Fibroblast of lung (primary cell): ENCODE data around the gene PBLD. TPM values are rescaled to one million over a fixed set of nuclear protein-coding genes. Genes with fewer than 3 reads are reported as not detected.

Source experiments
- DNase-seq, 2 donors: peaks; one replicate each; pipeline versions ENCODE4 v3.0.0 to v3.0.0-alpha.2; 2010; ENCODE audit warnings: low read depth in 2 of 2
- H2AFZ ChIP-seq: 2 replicates; pipeline ENCODE4 v1.5.1; 2012; ENCODE audit warnings: low read length, control low read depth, inconsistent platforms
- H3K27ac ChIP-seq: 2 replicates; pipeline ENCODE4 v1.5.1; 2011; ENCODE audit warnings: low read length, control low read depth; ENCODE audit not compliant: insufficient read depth
- H3K27me3 ChIP-seq: 2 replicates; pipeline ENCODE4 v1.5.1; 2011; ENCODE audit warnings: mild to moderate bottlenecking, low read length; ENCODE audit not compliant: control insufficient read depth, insufficient read depth
- H3K36me3 ChIP-seq: 2 replicates; pipeline ENCODE4 v1.5.1; 2011; ENCODE audit warnings: low read length; ENCODE audit not compliant: control insufficient read depth, insufficient read depth
- H3K4me1 ChIP-seq: 2 replicates; pipeline ENCODE4 v1.5.1; 2011; ENCODE audit warnings: low read length; ENCODE audit not compliant: control insufficient read depth, insufficient read depth; ENCODE audit errors: extremely low read depth
- H3K4me2 ChIP-seq: 2 replicates; pipeline ENCODE4 v1.5.1; 2011; ENCODE audit warnings: low read length, control low read depth; ENCODE audit not compliant: insufficient read depth; ENCODE audit errors: extremely low read depth
- H3K4me3 ChIP-seq, 4 experiments: fragments of 200-600 bp in 1 of 4; sonication (generic) in 1 of 4; replicated peaks in 1 of 4; 2 replicates each; pipeline ENCODE4 v1.5.1; 2011 to 2016; ENCODE audit warnings: low read length in 4 of 4, low read depth in 3 of 4, mild to moderate bottlenecking in 3 of 4, control low read depth in 2 of 4, inconsistent platforms in 1 of 4, mixed read lengths in 1 of 4; ENCODE audit not compliant: insufficient read depth in 1 of 4; ENCODE audit errors: control extremely low read depth in 1 of 4
- H3K79me2 ChIP-seq: 2 replicates; pipeline ENCODE4 v1.5.1; 2012; ENCODE audit warnings: mild to moderate bottlenecking, low read length, inconsistent platforms; ENCODE audit not compliant: control insufficient read depth, insufficient read depth
- H3K9ac ChIP-seq: 2 replicates; pipeline ENCODE4 v1.5.1; 2011; ENCODE audit warnings: mild to moderate bottlenecking, low read length, control low read depth; ENCODE audit not compliant: insufficient read depth
- H3K9me3 ChIP-seq: 2 replicates; pipeline ENCODE4 v1.5.1; 2012; ENCODE audit warnings: low read depth, low read length; ENCODE audit not compliant: control insufficient read depth, insufficient read depth
- H4K20me1 ChIP-seq: 2 replicates; pipeline ENCODE4 v1.5.1; 2011; ENCODE audit warnings: low read length; ENCODE audit not compliant: control insufficient read depth, insufficient read depth; ENCODE audit errors: extremely low read depth
- EZH2 ChIP-seq: IDR thresholded peaks from 2 replicates; pipeline ENCODE4 v1.5.1; 2012; ENCODE audit warnings: low read length, control low read depth, mild to moderate bottlenecking; ENCODE audit errors: missing control alignments
- polyA plus RNA-seq, 2 donors: library from polyadenylated mRNA; depleted of rRNA in 1 of 2; stranded (reverse) in 1 of 2; unstranded in 1 of 2; fragments of >200 nt; gene quantifications; 2 replicates each; pipeline ENCODE4 v1.2.1, GENCODE V29; 2011 to 2012; ENCODE audit warnings: missing spikeins in 1 of 2
- total RNA-seq: library from RNA; depleted of rRNA; stranded (reverse); fragments of >200 nt; gene quantifications from 2 replicates; pipeline ENCODE4 v1.2.1, GENCODE V29; 2014
- TF ChIP-seq, protein P1 (sequence below), 2 donors: IDR thresholded peaks in 1 of 2; conservative IDR thresholded peaks in 1 of 2; 1 replicate in 1 of 2; 2 replicates in 1 of 2; pipeline ENCODE4 v1.5.1; 2011 to 2012; ENCODE audit warnings: low read length in 2 of 2, control low read depth in 1 of 2, inconsistent platforms in 1 of 2, low read depth in 1 of 2, mild to moderate bottlenecking in 1 of 2

PBLD gene
- total and polyA plus RNA-seq, 2 donors (not counting 1 experiment from before 2014, with no cell fraction given) = 1.3 to 5.1 TPM

DNA sequence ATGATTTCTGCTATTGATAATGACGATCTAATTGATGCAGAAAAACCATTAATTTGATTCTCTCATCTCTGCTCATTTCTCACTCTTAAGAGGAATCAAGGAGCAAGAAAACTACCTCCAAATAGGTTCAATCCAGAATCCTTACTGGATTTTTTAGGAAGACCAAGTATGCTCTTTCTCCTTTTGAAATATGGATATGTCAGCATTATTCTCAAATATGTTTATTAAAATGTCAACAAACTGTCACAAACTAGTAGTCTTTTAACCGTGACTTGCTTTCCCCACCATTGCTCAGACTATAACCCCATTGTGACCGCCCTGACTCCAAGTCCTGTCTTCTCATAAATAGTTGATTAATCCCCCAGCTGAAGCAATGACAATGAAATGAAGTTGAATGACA, 99.7 kb downstream of the PBLD start:
- no peak for DNase-seq
- TF ChIP-seq, protein P1, sequence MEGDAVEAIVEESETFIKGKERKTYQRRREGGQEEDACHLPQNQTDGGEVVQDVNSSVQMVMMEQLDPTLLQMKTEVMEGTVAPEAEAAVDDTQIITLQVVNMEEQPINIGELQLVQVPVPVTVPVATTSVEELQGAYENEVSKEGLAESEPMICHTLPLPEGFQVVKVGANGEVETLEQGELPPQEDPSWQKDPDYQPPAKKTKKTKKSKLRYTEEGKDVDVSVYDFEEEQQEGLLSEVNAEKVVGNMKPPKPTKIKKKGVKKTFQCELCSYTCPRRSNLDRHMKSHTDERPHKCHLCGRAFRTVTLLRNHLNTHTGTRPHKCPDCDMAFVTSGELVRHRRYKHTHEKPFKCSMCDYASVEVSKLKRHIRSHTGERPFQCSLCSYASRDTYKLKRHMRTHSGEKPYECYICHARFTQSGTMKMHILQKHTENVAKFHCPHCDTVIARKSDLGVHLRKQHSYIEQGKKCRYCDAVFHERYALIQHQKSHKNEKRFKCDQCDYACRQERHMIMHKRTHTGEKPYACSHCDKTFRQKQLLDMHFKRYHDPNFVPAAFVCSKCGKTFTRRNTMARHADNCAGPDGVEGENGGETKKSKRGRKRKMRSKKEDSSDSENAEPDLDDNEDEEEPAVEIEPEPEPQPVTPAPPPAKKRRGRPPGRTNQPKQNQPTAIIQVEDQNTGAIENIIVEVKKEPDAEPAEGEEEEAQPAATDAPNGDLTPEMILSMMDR (conservative IDR thresholded peaks at IDR 0.05 in 1 of 2, IDR thresholded peaks at IDR 0.05 in 1 of 2; ENCODE audit: low read depth in 1 of 2, low read length in 2 of 2) = no peak
- no peak for TF ChIP-seq EZH2
- Histone ChIP-seq H2AFZ (no peak overlapping the region), H3K79me2 (no peaks in the 10 kb centered on the region), H3K27me3 (peaks cover 14% of the 10 kb centered on the region), H3K9me3 (no peaks in the 10 kb centered on the region), H3K4me3 (no peak overlapping the region), H3K9ac (no peak overlapping the region), H4K20me1 (no peaks in the 10 kb centered on the region), H3K4me1 (peaks cover 2% of the 10 kb centered on the region), H3K27ac (no peak overlapping the region), H3K36me3 (no peaks in the 10 kb centered on the region), H3K4me2 (no peak overlapping the region)

Other genes starting within 250 kb of the PBLD start
- gene MYPN, start 223.4 kb downstream of the PBLD start, total RNA-seq = under 0.01 and 1.2 TPM in 2 replicates
- gene MYPN, start 223.4 kb downstream of the PBLD start, polyA plus RNA-seq = 0.77 and 1.9 TPM in 2 replicates
- under 0.01 TPM in 1 of 2 replicates, not detected in the other for gene ATOH7, start 100.8 kb downstream of the PBLD start, total RNA-seq
- 0.08 TPM in 1 of 2 replicates, not detected in the other for gene ATOH7, start 100.8 kb downstream of the PBLD start, polyA plus RNA-seq
- gene HNRNPH3, start 864 bp downstream of the PBLD start, total RNA-seq = 36.5 and 36.7 TPM in 2 replicates
- gene HNRNPH3, start 864 bp downstream of the PBLD start, polyA plus RNA-seq = 51.1 and 102 TPM in 2 replicates
- 18.2 and 25.9 TPM in 2 replicates for gene RUFY2, start 74.3 kb upstream of the PBLD start, total RNA-seq
- 14.3 and 18.4 TPM in 2 replicates for gene RUFY2, start 74.3 kb upstream of the PBLD start, polyA plus RNA-seq
- gene DNA2, start 139.0 kb upstream of the PBLD start, total RNA-seq = 5.6 and 6.4 TPM in 2 replicates
- 2.6 and 5.7 TPM in 2 replicates for gene DNA2, start 139.0 kb upstream of the PBLD start, polyA plus RNA-seq
- gene SLC25A16, start 194.6 kb upstream of the PBLD start, total RNA-seq = 8.2 and 15.7 TPM in 2 replicates
- gene SLC25A16, start 194.6 kb upstream of the PBLD start, polyA plus RNA-seq = 24.1 and 29.5 TPM in 2 replicates
- gene TET1, start 227.4 kb upstream of the PBLD start, total RNA-seq = 3.3 and 3.6 TPM in 2 replicates
- gene TET1, start 227.4 kb upstream of the PBLD start, polyA plus RNA-seq = 1.2 and 4.7 TPM in 2 replicates